Duodenal mucosa (tissue), 2 donors: Measurements from ENCODE around the gene ARHGEF4.

ENCODE experiments used
- H3K27ac ChIP-seq: one replicate; pipeline ENCODE4 v1.7.0; 2013; ENCODE audit warnings: low read depth, low read length
- H3K27me3 ChIP-seq, 2 donors: one replicate each; pipeline ENCODE4 v1.7.0; 2013; ENCODE audit warnings: low read length in 2 of 2, control low read depth in 1 of 2; ENCODE audit not compliant: insufficient read depth in 2 of 2, control insufficient read depth in 1 of 2
- H3K36me3 ChIP-seq, 2 donors: one replicate each; pipeline ENCODE4 v1.7.0; 2013; ENCODE audit warnings: low read length in 2 of 2, control low read depth in 1 of 2; ENCODE audit not compliant: insufficient read depth in 2 of 2, control insufficient read depth in 1 of 2
- H3K4me1 ChIP-seq, 2 donors: one replicate each; pipeline ENCODE4 v1.7.0; 2013; ENCODE audit warnings: low read length in 2 of 2, control low read depth in 1 of 2; ENCODE audit not compliant: insufficient read depth in 2 of 2, control insufficient read depth in 1 of 2
- H3K4me3 ChIP-seq, 2 donors: one replicate each; pipeline ENCODE4 v1.7.0; 2013; ENCODE audit warnings: low read length in 2 of 2, low read depth in 1 of 2
- H3K9ac ChIP-seq, 2 donors: one replicate each; pipeline ENCODE4 v1.7.0; 2013; ENCODE audit warnings: low read length in 2 of 2, low read depth in 1 of 2
- H3K9me3 ChIP-seq, 2 donors: one replicate each; pipeline ENCODE4 v1.7.0; 2013; ENCODE audit warnings: low read length in 2 of 2, control low read depth in 1 of 2; ENCODE audit not compliant: control insufficient read depth in 1 of 2

ARHGEF4 gene

GRCh38 chr2:131026919-131027318 lies 190.2 kb downstream of the ARHGEF4 start:
- Histone ChIP-seq H3K9ac (no peak overlapping the region), H3K4me3 (no peak overlapping the region), H3K36me3 (no peaks in the 10 kb centered on the region), H3K27ac (no peak overlapping the region), H3K4me1 (no peaks in the 10 kb centered on the region), H3K9me3 (no peaks in the 10 kb centered on the region), H3K27me3 (no peaks in the 10 kb centered on the region)

- no peak overlapping the region for H3K27ac ChIP-seq
- no peaks in the 10 kb centered on the region for H3K4me1 ChIP-seq
- no peaks in the 10 kb centered on the region for H3K36me3 ChIP-seq
- H3K4me3 ChIP-seq, result no peak overlapping the region
- H3K27me3 ChIP-seq, result no peaks in the 10 kb centered on the region
- no peaks in the 10 kb centered on the region for H3K9me3 ChIP-seq
- H3K9ac ChIP-seq, result no peak overlapping the region
Measured at GRCh38 chr2:131027566-131028528, 191.1 kb downstream of the ARHGEF4 start.

DNA sequence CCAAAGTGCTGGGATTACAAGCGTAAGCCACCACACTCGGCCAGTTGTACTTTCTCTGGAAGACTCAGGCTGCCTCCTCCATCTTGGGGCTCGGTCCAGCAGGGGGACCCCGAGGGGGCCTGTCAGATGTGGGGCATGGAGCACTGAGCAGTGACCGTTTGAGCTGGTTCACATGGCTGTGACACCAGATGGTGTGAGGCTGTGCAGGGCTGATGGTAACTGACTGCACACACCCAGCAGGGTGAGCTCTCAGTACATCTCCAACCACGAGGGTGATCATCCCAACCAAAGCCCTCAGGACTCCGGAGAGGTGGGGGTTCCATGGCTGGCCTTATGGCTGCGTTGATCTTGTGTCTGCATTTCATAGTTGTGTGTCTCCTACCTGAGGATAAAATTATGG lies 193.1 kb downstream of the ARHGEF4 start:
- Histone ChIP-seq H3K4me3 (no peak overlapping the region), H3K4me1 (no peaks in the 10 kb centered on the region), H3K9ac (no peak overlapping the region), H3K36me3 (no peaks in the 10 kb centered on the region), H3K27ac (no peak overlapping the region), H3K27me3 (peaks cover 9 to 12% of the 10 kb centered on the region in 2 donors), H3K9me3 (no peaks in the 10 kb centered on the region)

DNA sequence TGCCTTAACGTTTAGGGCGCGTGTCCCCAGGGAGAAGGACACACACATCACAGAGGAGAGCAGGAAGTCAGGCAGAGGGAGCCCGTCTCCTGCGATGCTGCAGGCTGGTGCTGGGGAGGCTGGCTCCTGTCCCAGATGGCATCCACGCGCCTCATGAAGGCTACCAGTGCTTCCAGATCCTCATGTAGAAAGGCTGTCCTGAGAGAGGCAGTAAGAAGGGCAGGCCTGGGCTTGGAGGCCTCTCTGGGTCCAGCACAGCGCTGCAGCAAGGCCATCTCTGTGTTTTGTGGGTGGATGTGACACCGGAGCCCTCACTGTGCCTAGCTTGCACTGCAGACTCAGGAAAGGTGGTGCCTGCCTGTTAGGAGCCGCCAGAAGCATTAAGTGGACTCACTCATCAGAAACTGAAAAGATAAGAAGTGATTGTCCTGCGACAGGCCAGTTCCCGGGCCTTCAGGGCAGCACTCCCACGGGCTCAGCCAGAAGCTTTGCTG lies 193.8 kb downstream of the ARHGEF4 start:
- no peak overlapping the region for H3K27ac ChIP-seq
- no peaks in the 10 kb centered on the region for H3K9me3 ChIP-seq
- no peak overlapping the region for H3K4me3 ChIP-seq
- no peak overlapping the region for H3K9ac ChIP-seq
- H3K4me1 ChIP-seq, result no peaks in the 10 kb centered on the region
- no peaks in the 10 kb centered on the region for H3K36me3 ChIP-seq
- H3K27me3 ChIP-seq, result peaks cover 10 to 14% of the 10 kb centered on the region in 2 donors

GRCh38 chr2:131031431-131031841 lies 194.7 kb downstream of the ARHGEF4 start:
- H3K27ac ChIP-seq, result no peak overlapping the region
- no peaks in the 10 kb centered on the region for H3K4me1 ChIP-seq
- H3K9me3 ChIP-seq, result no peaks in the 10 kb centered on the region
- H3K36me3 ChIP-seq, result no peaks in the 10 kb centered on the region
- no peak overlapping the region for H3K4me3 ChIP-seq
- no peak overlapping the region for H3K9ac ChIP-seq
- H3K27me3 ChIP-seq, result peaks cover 20 to 23% of the 10 kb centered on the region in 2 donors

- Histone ChIP-seq H3K27ac (no peak overlapping the region), H3K4me1 (no peaks in the 10 kb centered on the region), H3K9ac (no peak overlapping the region), H3K4me3 (no peak overlapping the region), H3K27me3 (peaks cover 24 to 27% of the 10 kb centered on the region in 2 donors), H3K9me3 (no peaks in the 10 kb centered on the region), H3K36me3 (no peaks in the 10 kb centered on the region)
Measured at GRCh38 chr2:131031875-131032274, 195.2 kb downstream of the ARHGEF4 start.

GRCh38 chr2:131032393-131032836 lies 195.7 kb downstream of the ARHGEF4 start:
- no peak overlapping the region for H3K9ac ChIP-seq
- no peaks in the 10 kb centered on the region for H3K9me3 ChIP-seq
- no peak overlapping the region for H3K4me3 ChIP-seq
- H3K27me3 ChIP-seq, result peaks cover 28 to 32% of the 10 kb centered on the region in 2 donors
- no peak overlapping the region for H3K27ac ChIP-seq
- H3K36me3 ChIP-seq, result no peaks in the 10 kb centered on the region
- no peaks in the 10 kb centered on the region for H3K4me1 ChIP-seq

- H3K36me3 ChIP-seq, result no peaks in the 10 kb centered on the region
- H3K4me1 ChIP-seq, result no peaks in the 10 kb centered on the region
- no peak overlapping the region for H3K4me3 ChIP-seq
- no peak overlapping the region for H3K9ac ChIP-seq
- no peaks in the 10 kb centered on the region for H3K9me3 ChIP-seq
- peaks cover 31 to 35% of the 10 kb centered on the region in 2 donors for H3K27me3 ChIP-seq
- H3K27ac ChIP-seq, result no peak overlapping the region
Measured at GRCh38 chr2:131033786-131034121, 197.0 kb downstream of the ARHGEF4 start.

DNA sequence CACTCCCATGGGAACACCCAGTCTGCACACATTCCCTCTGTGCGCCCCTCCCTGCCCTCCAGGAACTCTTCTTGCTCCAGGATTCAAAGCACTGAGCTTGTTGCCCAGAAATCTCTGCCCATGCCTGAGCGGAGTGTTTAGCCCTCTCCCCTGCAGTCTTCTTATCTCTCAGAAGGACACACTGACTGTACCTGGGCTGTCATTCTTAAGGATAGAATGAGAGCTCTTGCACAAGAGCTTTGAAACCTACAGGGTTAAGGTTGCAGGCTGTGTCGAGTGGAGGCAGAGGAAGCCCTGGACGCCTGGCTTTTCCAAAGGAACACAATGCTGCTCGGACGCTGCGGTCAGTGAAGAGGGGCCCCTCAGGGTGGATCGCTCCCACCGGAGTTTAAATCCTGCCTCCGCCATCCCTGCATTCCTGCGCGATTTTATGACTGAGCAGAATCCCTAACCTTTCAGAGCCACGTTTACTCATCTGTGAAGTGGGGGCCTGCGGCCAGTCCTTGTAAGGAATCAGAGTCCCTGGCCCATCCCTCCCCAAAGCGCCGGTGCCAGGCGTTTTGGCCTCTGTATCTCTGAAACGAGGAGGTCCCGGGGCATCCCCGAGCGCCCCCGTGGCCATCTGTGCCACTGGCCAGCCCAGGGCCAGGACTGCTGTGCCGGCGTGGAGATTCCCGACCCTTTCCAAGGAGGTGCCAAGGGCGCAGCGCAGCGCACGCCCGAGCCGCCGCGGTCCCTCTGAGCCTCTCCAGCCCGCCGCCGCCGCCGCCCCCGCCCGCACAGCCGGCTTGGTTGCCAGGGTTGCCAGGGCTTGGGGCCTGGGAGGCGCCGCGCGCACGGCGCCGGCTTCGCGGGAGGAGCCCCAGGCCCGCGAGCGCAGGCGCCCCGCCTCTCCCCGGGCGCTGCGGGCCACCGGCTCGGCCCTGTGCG lies 197.7 kb downstream of the ARHGEF4 start:
- H3K4me3 ChIP-seq, result no peak overlapping the region
- no peak overlapping the region for H3K9ac ChIP-seq
- no peaks in the 10 kb centered on the region for H3K36me3 ChIP-seq
- H3K4me1 ChIP-seq, result no peaks in the 10 kb centered on the region
- H3K27me3 ChIP-seq, result peaks cover 35 to 40% of the 10 kb centered on the region in 2 donors
- H3K27ac ChIP-seq, result no peak overlapping the region
- no peaks in the 10 kb centered on the region for H3K9me3 ChIP-seq
